ENCODE results near the gene ARRDC1.
A peak's percentile ranks its signal among the peaks of the same experiment; 100 is the strongest.

DNA sequence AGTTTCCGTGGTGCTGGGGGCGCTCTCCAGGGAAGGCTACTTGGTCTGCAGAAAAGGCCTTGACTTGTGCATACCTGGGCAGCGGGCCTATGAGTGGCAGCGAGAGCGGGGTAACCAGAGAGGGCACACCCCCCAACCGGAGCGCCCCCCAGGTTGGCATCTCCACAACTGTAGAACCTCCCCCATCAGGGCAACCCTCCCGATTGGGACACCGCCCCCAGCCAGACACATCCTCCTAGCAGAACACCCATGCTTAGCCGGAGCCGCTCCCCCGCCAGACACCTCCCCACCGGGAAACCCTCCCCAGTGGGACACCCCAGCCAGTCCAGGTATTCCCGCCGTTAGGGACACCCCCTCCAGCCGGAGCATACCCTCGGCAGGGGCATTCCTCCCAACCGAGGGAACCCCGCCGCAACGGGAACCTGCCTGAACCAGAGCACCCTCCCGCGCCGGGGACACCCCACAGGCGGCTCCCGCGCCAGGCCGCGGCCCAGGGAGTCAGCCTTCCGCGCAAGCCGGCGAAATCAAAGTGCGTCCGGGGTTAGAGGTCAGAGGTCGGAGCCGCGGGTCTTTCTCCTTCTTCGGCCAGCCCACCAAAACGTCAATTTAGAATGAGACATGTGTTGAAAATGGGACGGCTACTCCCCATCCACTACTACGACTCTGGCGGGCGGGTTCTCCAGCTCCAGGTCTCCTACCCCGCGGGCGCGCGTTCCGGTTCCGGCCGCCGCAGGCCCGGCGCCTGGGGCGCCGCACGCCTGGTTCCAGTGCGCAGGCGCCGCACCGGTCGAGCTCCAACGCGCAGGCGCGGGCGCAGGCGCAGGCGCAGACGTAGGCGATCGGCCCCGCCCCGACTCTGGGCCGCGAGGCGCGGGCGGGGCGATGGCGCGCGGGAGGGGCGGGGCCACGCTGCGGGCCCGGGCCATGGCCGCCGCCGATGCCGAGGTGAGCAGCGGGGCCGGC, 12.9 kb downstream of the ARRDC1 start, which contains the start of gene EHMT1:
- TF ChIP-seq, protein P1, sequence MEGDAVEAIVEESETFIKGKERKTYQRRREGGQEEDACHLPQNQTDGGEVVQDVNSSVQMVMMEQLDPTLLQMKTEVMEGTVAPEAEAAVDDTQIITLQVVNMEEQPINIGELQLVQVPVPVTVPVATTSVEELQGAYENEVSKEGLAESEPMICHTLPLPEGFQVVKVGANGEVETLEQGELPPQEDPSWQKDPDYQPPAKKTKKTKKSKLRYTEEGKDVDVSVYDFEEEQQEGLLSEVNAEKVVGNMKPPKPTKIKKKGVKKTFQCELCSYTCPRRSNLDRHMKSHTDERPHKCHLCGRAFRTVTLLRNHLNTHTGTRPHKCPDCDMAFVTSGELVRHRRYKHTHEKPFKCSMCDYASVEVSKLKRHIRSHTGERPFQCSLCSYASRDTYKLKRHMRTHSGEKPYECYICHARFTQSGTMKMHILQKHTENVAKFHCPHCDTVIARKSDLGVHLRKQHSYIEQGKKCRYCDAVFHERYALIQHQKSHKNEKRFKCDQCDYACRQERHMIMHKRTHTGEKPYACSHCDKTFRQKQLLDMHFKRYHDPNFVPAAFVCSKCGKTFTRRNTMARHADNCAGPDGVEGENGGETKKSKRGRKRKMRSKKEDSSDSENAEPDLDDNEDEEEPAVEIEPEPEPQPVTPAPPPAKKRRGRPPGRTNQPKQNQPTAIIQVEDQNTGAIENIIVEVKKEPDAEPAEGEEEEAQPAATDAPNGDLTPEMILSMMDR (conservative IDR thresholded peaks at IDR 0.05; ENCODE audit: low read depth, low read length) = peak; percentile 33; the same call in 1 of the 2 replicates
- TF ChIP-seq EZH2 (IDR thresholded peaks at IDR 0.05; ENCODE audit: low read length, unreplicated experiment) = no peak
